Vagina (tissue), 2 donors: ENCODE data around the gene PHF8. TPM values are rescaled to one million over a fixed set of nuclear protein-coding genes. Genes with fewer than 3 reads are reported as not detected.

Experiments
- DNase-seq, 2 donors: peaks; one replicate each; pipeline ENCODE4 v3.0.0-alpha.2; 2017; ENCODE audit errors: extremely low spot score in 2 of 2
- H3K27ac ChIP-seq: fragments of 200-600 bp; sonication (generic); one replicate; pipeline ENCODE4 v1.5.1; 2019
- H3K27me3 ChIP-seq: fragments of 200-600 bp; sonication (generic); one replicate; pipeline ENCODE4 v1.5.1; 2019
- H3K36me3 ChIP-seq, 2 donors: fragments of 200-600 bp; sonication (generic); one replicate each; pipeline ENCODE4 v1.5.1; 2017 to 2019
- H3K4me1 ChIP-seq: fragments of 200-600 bp; sonication (generic); one replicate; pipeline ENCODE4 v1.5.1; 2019
- H3K4me3 ChIP-seq, 2 donors: fragments of 200-600 bp; sonication (generic); 1 replicate in 1 of 2; 2 replicates in 1 of 2; pipeline ENCODE4 v1.5.1; 2016 to 2019
- H3K9me3 ChIP-seq: fragments of 200-600 bp; sonication (generic); one replicate; pipeline ENCODE4 v1.5.1; 2019
- CTCF ChIP-seq, 3 experiments: fragments of 450-650 bp in 2 of 3; fragments of 200-600 bp in 1 of 3; sonication (generic) in 1 of 3; IDR thresholded peaks; one replicate each; pipeline ENCODE4 v1.5.1; 2017 to 2019; ENCODE audit warnings: antibody characterized with exemption in 3 of 3, mild to moderate bottlenecking in 2 of 3, moderate library complexity in 2 of 3
- POLR2A ChIP-seq, 2 donors: fragments of 450-650 bp; IDR thresholded peaks; one replicate each; pipeline ENCODE4 v1.6.1; 2017; ENCODE audit warnings: antibody characterized with exemption in 2 of 2, mild to moderate bottlenecking in 2 of 2, moderate library complexity in 2 of 2
- POLR2AphosphoS5 ChIP-seq, 2 donors: sonication (generic); formaldehyde crosslinking; IDR thresholded peaks; one replicate each; pipeline ENCODE4 v1.9.0; 2017; ENCODE audit warnings: antibody characterized with exemption in 2 of 2, mild to moderate bottlenecking in 2 of 2, low read depth in 1 of 2; ENCODE audit not compliant: insufficient read depth in 1 of 2
- intact Hi-C: fragments of 100-400 bp; cut with DNase I; formaldehyde crosslinking; loops from one replicate; pipeline ENCODE4 v1.15.1; 2023
- total RNA-seq: library from RNA; depleted of rRNA; stranded (reverse); fragments of >200 nt; gene quantifications from one replicate; pipeline ENCODE4 v1.2.3, GENCODE V29; 2016

Gene PHF8
- total RNA-seq, 1 donor from 2014 or later: 33.9 TPM

DNA sequence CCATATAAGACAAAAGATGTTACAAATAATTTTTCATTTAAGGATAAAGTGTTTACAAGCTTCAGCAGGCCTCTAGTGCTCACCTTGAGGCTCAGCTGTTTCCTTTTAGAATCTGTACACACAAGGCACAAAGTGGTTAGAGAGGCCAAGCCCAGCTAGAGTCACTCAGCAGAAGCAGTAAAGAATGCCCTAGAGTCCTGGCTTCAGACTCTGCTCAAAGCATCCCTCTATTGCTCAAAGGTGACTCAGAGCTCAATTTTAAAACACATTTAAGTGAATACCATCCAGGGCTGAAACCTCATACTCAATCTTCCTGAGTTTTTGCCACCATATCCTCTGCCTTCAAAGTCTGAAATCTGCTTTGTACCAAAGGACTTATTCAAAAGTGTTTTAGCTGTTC is 22.6 kb upstream of the PHF8 start:
- H3K36me3 ChIP-seq: no peaks in the 10 kb centered on the region
- TF ChIP-seq POLR2A (IDR thresholded peaks at IDR 0.05) (no peak), POLR2AphosphoS5 (IDR thresholded peaks at IDR 0.05; ENCODE audit: insufficient read depth in 1 of 2, low read depth in 1 of 2) (no peak), CTCF (IDR thresholded peaks at IDR 0.05) (no peak)
- H3K27ac ChIP-seq: no peak overlapping the region
- DNase-seq: no peak
- no peak overlapping the region for H3K4me3 ChIP-seq
- H3K4me1 ChIP-seq: no peaks in the 10 kb centered on the region
- H3K9me3 ChIP-seq: no peaks in the 10 kb centered on the region
- no peaks in the 10 kb centered on the region for H3K27me3 ChIP-seq
- intact Hi-C loops: no loop called here

DNA sequence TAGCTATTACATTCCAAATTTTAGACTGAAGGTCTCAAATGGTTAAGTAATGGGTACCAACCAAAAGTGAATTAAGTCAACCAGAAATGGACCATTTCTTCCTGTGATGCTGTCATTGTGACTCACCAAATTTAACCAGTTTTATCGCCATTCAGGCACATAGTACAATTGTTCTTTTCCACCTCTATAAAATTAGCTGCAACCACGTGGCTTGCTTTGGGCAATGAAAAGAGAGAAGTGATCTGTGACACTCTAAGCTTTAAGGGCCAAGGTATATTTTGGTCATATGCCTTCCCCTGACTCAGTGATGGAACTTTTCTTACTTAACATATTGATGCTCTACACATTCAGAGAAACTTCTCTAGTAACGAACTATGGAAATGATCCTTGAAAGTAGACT is 20.3 kb upstream of the PHF8 start:
- no peaks in the 10 kb centered on the region for H3K36me3 ChIP-seq
- no peak overlapping the region for H3K4me3 ChIP-seq
- intact Hi-C loops: no loop called here
- H3K9me3 ChIP-seq: no peaks in the 10 kb centered on the region
- no peaks in the 10 kb centered on the region for H3K4me1 ChIP-seq
- no peak for DNase-seq
- no peak overlapping the region for H3K27ac ChIP-seq
- H3K27me3 ChIP-seq: no peaks in the 10 kb centered on the region
- TF ChIP-seq POLR2AphosphoS5 (IDR thresholded peaks at IDR 0.05; ENCODE audit: insufficient read depth in 1 of 2, low read depth in 1 of 2): no peak
- TF ChIP-seq POLR2A (IDR thresholded peaks at IDR 0.05): no peak
- TF ChIP-seq CTCF (IDR thresholded peaks at IDR 0.05): no peak

GRCh38 chrX:54063361-54063760 is 19.1 kb upstream of the PHF8 start:
- Histone ChIP-seq H3K9me3 (no peaks in the 10 kb centered on the region), H3K4me1 (no peaks in the 10 kb centered on the region), H3K27me3 (no peaks in the 10 kb centered on the region), H3K27ac (no peak overlapping the region), H3K36me3 (no peaks in the 10 kb centered on the region), H3K4me3 (no peak overlapping the region)
- no peak for TF ChIP-seq POLR2AphosphoS5 (IDR thresholded peaks at IDR 0.05; ENCODE audit: insufficient read depth in 1 of 2, low read depth in 1 of 2)
- no peak for TF ChIP-seq POLR2A (IDR thresholded peaks at IDR 0.05)
- TF ChIP-seq CTCF (IDR thresholded peaks at IDR 0.05): no peak
- intact Hi-C loops: no loop called here
- DNase-seq: no peak

DNA sequence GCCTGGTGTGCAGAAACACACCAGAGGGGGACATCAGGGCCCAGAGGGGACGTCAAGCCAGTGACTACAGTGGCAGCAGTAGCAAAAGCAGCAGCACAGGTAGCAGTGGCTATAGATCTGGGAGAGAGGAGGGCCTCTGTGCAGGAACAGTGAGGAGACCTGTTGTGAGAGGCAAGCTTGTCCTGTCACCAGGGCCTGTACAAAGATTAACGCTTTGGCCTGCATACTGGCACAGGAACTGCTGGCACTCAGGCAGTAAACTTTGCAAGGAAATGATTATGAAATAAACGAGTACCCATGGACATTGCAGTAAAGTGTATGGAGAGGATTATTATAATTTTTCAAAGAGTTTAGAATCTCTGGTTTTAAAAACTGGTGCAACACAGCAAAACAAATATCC is 5.5 kb upstream of the PHF8 start:
- H3K9me3 ChIP-seq: no peaks in the 10 kb centered on the region
- no peaks in the 10 kb centered on the region for H3K27me3 ChIP-seq
- no peaks in the 10 kb centered on the region for H3K36me3 ChIP-seq
- no peak for TF ChIP-seq CTCF (IDR thresholded peaks at IDR 0.05)
- TF ChIP-seq POLR2AphosphoS5 (IDR thresholded peaks at IDR 0.05; ENCODE audit: insufficient read depth in 1 of 2, low read depth in 1 of 2): no peak
- no peak for TF ChIP-seq POLR2A (IDR thresholded peaks at IDR 0.05)
- H3K4me1 ChIP-seq: no peaks in the 10 kb centered on the region
- no peak overlapping the region for H3K4me3 ChIP-seq
- no peak overlapping the region for H3K27ac ChIP-seq
- intact Hi-C loops: no loop called here
- no peak for DNase-seq

DNA sequence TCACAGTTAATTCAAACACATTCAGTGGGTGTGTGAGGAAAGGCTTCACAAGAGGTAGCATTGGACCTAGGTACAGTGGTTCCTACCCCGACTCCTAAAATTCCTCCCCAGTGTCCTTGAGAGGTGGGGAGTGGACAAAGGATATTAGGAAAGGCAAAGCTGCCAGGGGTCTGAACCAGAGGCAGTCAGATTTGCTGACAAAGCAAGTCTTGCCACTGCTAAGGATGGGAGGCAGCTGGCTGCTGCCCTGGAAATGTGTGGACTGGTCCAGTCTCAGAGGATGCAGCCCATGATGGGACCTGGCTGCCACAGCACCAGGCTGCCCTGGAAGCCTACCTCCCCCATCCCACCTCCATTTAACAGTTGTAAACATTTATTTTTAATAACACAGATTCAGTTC is 4.1 kb upstream of the PHF8 start:
- H3K4me3 ChIP-seq: no peak overlapping the region
- H3K4me1 ChIP-seq: no peaks in the 10 kb centered on the region
- intact Hi-C loops: no loop called here
- H3K9me3 ChIP-seq: no peaks in the 10 kb centered on the region
- TF ChIP-seq CTCF (IDR thresholded peaks at IDR 0.05): no peak
- H3K36me3 ChIP-seq: no peaks in the 10 kb centered on the region
- H3K27me3 ChIP-seq: no peaks in the 10 kb centered on the region
- H3K27ac ChIP-seq: no peak overlapping the region
- DNase-seq: no peak
